ENCODE data around the gene JUN. TPM values are rescaled to one million over a fixed set of nuclear protein-coding genes. Genes with fewer than 3 reads are reported as not detected.

JUN gene
- total RNA-seq, 4 donors from 2014 or later: 93.8 to 589 (median 205) TPM

GRCh38 chr1:58780411-58780810, 3.4 kb downstream of the JUN start:
- intact Hi-C loops (cut with DNase I; ENCODE audit: low total_unique reads): no loop called here
- H3K4me3 ChIP-seq (ENCODE audit: low read depth, poor library complexity, severe bottlenecking): no peak overlapping the region
- no peak for DNase-seq (ENCODE audit: low spot score in 2 of 2)
- TF ChIP-seq POLR2A (IDR thresholded peaks at IDR 0.05) (no peak), CTCF (IDR thresholded peaks at IDR 0.05) (no peak)

GRCh38 chr1:58779801-58780382, 4.0 kb downstream of the JUN start:
- TF ChIP-seq CTCF (IDR thresholded peaks at IDR 0.05): no peak
- no peak for TF ChIP-seq POLR2A (IDR thresholded peaks at IDR 0.05)
- intact Hi-C loops (cut with DNase I; ENCODE audit: low total_unique reads): no loop called here
- 24 to 29% methylated on average over 4 of the region's 4 CpGs for WGBS, 2 donors
- H3K4me3 ChIP-seq (ENCODE audit: low read depth, poor library complexity, severe bottlenecking): no peak overlapping the region
- DNase-seq (ENCODE audit: low spot score in 2 of 2): peak in 1 of 2 donors; percentile 31

GRCh38 chr1:58779059-58779754, 4.6 kb downstream of the JUN start:
- no peak overlapping the region for H3K4me3 ChIP-seq (ENCODE audit: low read depth, poor library complexity, severe bottlenecking)
- no peak for DNase-seq (ENCODE audit: low spot score in 2 of 2)
- 37 to 56% methylated on average over 2 of the region's 2 CpGs for WGBS, 2 donors
- TF ChIP-seq CTCF (IDR thresholded peaks at IDR 0.05): no peak
- TF ChIP-seq POLR2A (IDR thresholded peaks at IDR 0.05): no peak
- intact Hi-C loops (cut with DNase I; ENCODE audit: low total_unique reads): no loop called here

GRCh38 chr1:58778385-58779000, 5.4 kb downstream of the JUN start:
- no peak for TF ChIP-seq CTCF (IDR thresholded peaks at IDR 0.05)
- no peak for TF ChIP-seq POLR2A (IDR thresholded peaks at IDR 0.05)
- H3K4me3 ChIP-seq (ENCODE audit: low read depth, poor library complexity, severe bottlenecking): no peak overlapping the region
- no peak for DNase-seq (ENCODE audit: low spot score in 2 of 2)
- WGBS, 2 donors: 84 to 89% methylated on average over 3 of the region's 3 CpGs
- intact Hi-C loops (cut with DNase I; ENCODE audit: low total_unique reads): no loop called here

GRCh38 chr1:58774027-58774426, 9.8 kb downstream of the JUN start:
- TF ChIP-seq POLR2A (IDR thresholded peaks at IDR 0.05) (no peak), CTCF (IDR thresholded peaks at IDR 0.05) (no peak)
- WGBS, 2 donors: 80 to 81% methylated on average over 1 of the region's 1 CpG
- intact Hi-C loops (cut with DNase I; ENCODE audit: low total_unique reads): no loop called here
- H3K4me3 ChIP-seq (ENCODE audit: low read depth, poor library complexity, severe bottlenecking): no peak overlapping the region
- no peak for DNase-seq (ENCODE audit: low spot score in 2 of 2)
